CD14-positive monocyte (primary cell): ENCODE measurements around the gene PISD. TPM values are rescaled to one million over a fixed set of nuclear protein-coding genes. Genes with fewer than 3 reads are reported as not detected.
A peak's percentile ranks its signal among the peaks of the same experiment; 100 is the strongest.
"Not testable (repeated sequence)": the region's sequence is repeated elsewhere in the genome, so short reads cannot be mapped to it uniquely, and the experiment has no call there.

Experiments
- DNase-seq, 3 donors: peaks; one replicate each; pipeline ENCODE4 v3.0.0-alpha.2; 2011 to 2022
- H2AFZ ChIP-seq: 2 replicates; pipeline ENCODE4 v1.6.0; 2012; ENCODE audit warnings: mild to moderate bottlenecking, low read depth, low read length, inconsistent platforms; ENCODE audit not compliant: insufficient read depth, poor library complexity, severe bottlenecking
- H3K27ac ChIP-seq, 2 donors: 1 replicate in 1 of 2; 2 replicates in 1 of 2; pipeline ENCODE4 v1.5.1; 2012 to 2013; ENCODE audit warnings: low read length in 2 of 2, control low read depth in 1 of 2, inconsistent platforms in 1 of 2, low read depth in 1 of 2, mild to moderate bottlenecking in 1 of 2
- H3K27me3 ChIP-seq, 2 donors: one replicate each; pipeline versions ENCODE4 v1.6.0 to v1.6.1; 2011 to 2013; ENCODE audit warnings: low read length in 2 of 2; ENCODE audit not compliant: control insufficient read depth in 2 of 2, insufficient read depth in 2 of 2
- H3K36me3 ChIP-seq, 2 donors: replicated peaks in 1 of 2; 1 replicate in 1 of 2; 2 replicates in 1 of 2; pipeline versions ENCODE4 v1.5.1 to v1.6.1; 2012 to 2013; ENCODE audit warnings: low read length in 2 of 2, control low read depth in 1 of 2, inconsistent platforms in 1 of 2, mild to moderate bottlenecking in 1 of 2; ENCODE audit not compliant: insufficient read depth in 2 of 2, control insufficient read depth in 1 of 2
- H3K4me1 ChIP-seq, 2 donors: 1 replicate in 1 of 2; 2 replicates in 1 of 2; pipeline versions ENCODE4 v1.5.1 to v1.6.1; 2012 to 2013; ENCODE audit warnings: low read length in 2 of 2, control low read depth in 1 of 2, inconsistent platforms in 1 of 2, mild to moderate bottlenecking in 1 of 2, moderate library complexity in 1 of 2; ENCODE audit not compliant: insufficient read depth in 2 of 2, control insufficient read depth in 1 of 2
- H3K4me2 ChIP-seq: replicated peaks from 2 replicates; pipeline ENCODE3; 2012; ENCODE audit warnings: low read length, moderate library complexity, mild to moderate bottlenecking; ENCODE audit not compliant: poor library complexity, severe bottlenecking; ENCODE audit errors: extremely low read depth
- H3K4me3 ChIP-seq, 3 experiments: fragments of 200-600 bp in 1 of 3; sonication (generic) in 1 of 3; replicated peaks in 1 of 3; 1 replicate in 2 of 3; 2 replicates in 1 of 3; pipeline ENCODE4 v1.5.1; 2011 to 2013; ENCODE audit warnings: low read length in 3 of 3, mild to moderate bottlenecking in 3 of 3, control low read depth in 2 of 3, low read depth in 2 of 3, inconsistent platforms in 1 of 3, moderate library complexity in 1 of 3
- H3K79me2 ChIP-seq: 2 replicates; pipeline ENCODE4 v1.6.0; 2012; ENCODE audit warnings: mild to moderate bottlenecking, control low read depth, inconsistent platforms, low read length, moderate library complexity; ENCODE audit not compliant: insufficient read depth
- H3K9ac ChIP-seq: 2 replicates; pipeline ENCODE4 v1.6.0; 2017; ENCODE audit warnings: low read length, mild to moderate bottlenecking; ENCODE audit not compliant: insufficient read depth, poor library complexity, severe bottlenecking
- H3K9me3 ChIP-seq, 2 donors: replicated peaks in 1 of 2; 1 replicate in 1 of 2; 2 replicates in 1 of 2; pipeline versions ENCODE4 v1.5.1 to v1.6.1; 2012 to 2013; ENCODE audit warnings: low read length in 2 of 2, control low read depth in 1 of 2; ENCODE audit not compliant: control insufficient read depth in 1 of 2, insufficient read depth in 1 of 2
- H4K20me1 ChIP-seq: 2 replicates; pipeline ENCODE4 v1.6.0; 2012; ENCODE audit warnings: mild to moderate bottlenecking, low read length, control low read depth, moderate library complexity; ENCODE audit not compliant: insufficient read depth
- H3K27ac Mint-ChIP-seq, 7 donors: one replicate each; pipeline ENCODE4 v1.8.0; 2020; ENCODE audit warnings: mild to moderate bottlenecking in 7 of 7, mixed read lengths in 7 of 7, moderate library complexity in 6 of 7, inconsistent platforms in 2 of 7
- H3K27me3 Mint-ChIP-seq, 3 donors: one replicate each; pipeline ENCODE4 v1.8.0; 2021 to 2022; ENCODE audit warnings: low read depth in 3 of 3, mild to moderate bottlenecking in 3 of 3, mixed read lengths in 3 of 3, moderate library complexity in 3 of 3, inconsistent platforms in 1 of 3
- H3K36me3 Mint-ChIP-seq, 2 donors: one replicate each; pipeline ENCODE4 v1.8.0; 2020; ENCODE audit warnings: mixed read lengths in 2 of 2, inconsistent platforms in 1 of 2, mild to moderate bottlenecking in 1 of 2
- H3K4me1 Mint-ChIP-seq: one replicate; pipeline ENCODE4 v1.8.0; 2020; ENCODE audit warnings: mild to moderate bottlenecking, mixed read lengths
- H3K4me3 Mint-ChIP-seq, 2 donors: one replicate each; pipeline ENCODE4 v1.8.0; 2020; ENCODE audit warnings: mild to moderate bottlenecking in 2 of 2, mixed read lengths in 2 of 2, moderate library complexity in 1 of 2
- H3K9me3 Mint-ChIP-seq, 7 donors: one replicate each; pipeline ENCODE4 v1.8.0; 2020 to 2022; ENCODE audit warnings: mixed read lengths in 7 of 7, mild to moderate bottlenecking in 6 of 7, moderate library complexity in 6 of 7, inconsistent platforms in 2 of 7
- CTCF ChIP-seq: fragments of 200-600 bp; IDR thresholded peaks from one replicate; pipeline ENCODE4 v1.8.0; 2022; ENCODE audit warnings: antibody characterized with exemption, mild to moderate bottlenecking
- WGBS: methylation state at CpG from one replicate; pipeline ENCODE4 v1.1.5; 2013; ENCODE audit warnings: missing lambda C conversion rate; ENCODE audit not compliant: insufficient coverage; 5-methylcytosine and 5-hydroxymethylcytosine counted together
- intact Hi-C, 2 donors: fragments of 100-400 bp; cut with micrococcal nuclease; formaldehyde crosslinking; loops; one replicate each; pipeline versions ENCODE4 v1.15.0 to v1.15.1; 2023
- polyA plus RNA-seq, 3 donors: library from polyadenylated mRNA; depleted of rRNA in 1 of 3; unstranded in 2 of 3; stranded (reverse) in 1 of 3; fragments of 300-500 nt in 2 of 3; fragments of >200 nt in 1 of 3; fragmentation: Illumina TruSeq in 2 of 3; gene quantifications; 1 replicate in 2 of 3; 2 replicates in 1 of 3; pipeline ENCODE4 v1.2.3, GENCODE V29; 2012 to 2021

PISD gene
- polyA plus RNA-seq, 3 donors, result 38.1 to 112 (median 45.3) TPM

- H3K27ac Mint-ChIP-seq, result peak overlapping the region in 2 of 7 donors; percentile 28 to 80
Observed at GRCh38 chr22:31678748-31679147, 16.7 kb upstream of the PISD start.

GRCh38 chr22:31676700-31677099, 14.7 kb upstream of the PISD start:
- Histone ChIP-seq H3K4me2 (peak overlapping the region; percentile 85), H3K9me3 (peaks cover 0 to 6% of the 10 kb centered on the region in 2 donors), H4K20me1 (no peaks in the 10 kb centered on the region), H3K79me2 (no peaks in the 10 kb centered on the region), H3K27me3 (no peaks in the 10 kb centered on the region), H3K4me3 (peak overlapping the region; percentile 46 to 78 (median 74)), H3K9ac (peak overlapping the region; percentile 67), H3K4me1 (peaks cover 33 to 37% of the 10 kb centered on the region in 2 donors), H2AFZ (peak overlapping the region; percentile 90), H3K27ac (peak overlapping the region; percentile 46 to 89), H3K36me3 (no peaks in the 10 kb centered on the region)
- H3K4me1 Mint-ChIP-seq, result peaks cover 39% of the 10 kb centered on the region
- peak overlapping the region; percentile 79 to 94 for H3K4me3 Mint-ChIP-seq
- peaks cover 0 to 4% of the 10 kb centered on the region in 2 donors for H3K36me3 Mint-ChIP-seq
- no peak for TF ChIP-seq CTCF
- H3K27ac Mint-ChIP-seq, result peak overlapping the region; percentile 86 to 93 (median 92)
- DNase-seq, result peak; percentile 94 to 97 (median 96)
- peaks cover 3 to 10% (median 6%) of the 10 kb centered on the region in 7 donors for H3K9me3 Mint-ChIP-seq
- H3K27me3 Mint-ChIP-seq, result no peaks in the 10 kb centered on the region
- WGBS, result 5% methylated on average over 25 of the region's 25 CpGs
- intact Hi-C loops, result loop anchor here (2.0 to 5.0 kb wide), 2 partner anchors 14 to 76 kb away; partner anchors contain the start of genes DEPDC5 (in 2 of the 2), PRR14L (in 2 of the 2) and PISD (in 1 of the 2)

More at GRCh38 chr22:31678748-31679147, 16.7 kb upstream of the PISD start:
- intact Hi-C loops, result loop anchor here (5.0 kb wide), 1 partner anchor 74 kb away; the partner anchor contains the start of genes DEPDC5 (in 2 of the 2) and PRR14L (in 2 of the 2)
- H3K79me2 ChIP-seq, result no peaks in the 10 kb centered on the region
- no peaks in the 10 kb centered on the region for H4K20me1 ChIP-seq
- no peak overlapping the region for H3K9ac ChIP-seq
- Mint-ChIP-seq H3K4me3 (peak overlapping the region in 1 of 2 donors; percentile 50), H3K27me3 (no peaks in the 10 kb centered on the region), H3K36me3 (peaks cover 14 to 22% of the 10 kb centered on the region in 2 donors), H3K9me3 (peaks cover 0 to 3% (median 1%) of the 10 kb centered on the region in 7 donors), H3K4me1 (peaks cover 29% of the 10 kb centered on the region)
- no peak overlapping the region for H3K27ac ChIP-seq
- no peak overlapping the region for H3K4me3 ChIP-seq
- peaks cover 27 to 30% of the 10 kb centered on the region in 2 donors for H3K4me1 ChIP-seq
- H3K4me2 ChIP-seq, result no peak overlapping the region
- H3K36me3 ChIP-seq, result peaks cover 11 to 19% of the 10 kb centered on the region in 2 donors
- DNase-seq, result no peak
- WGBS, result 98% methylated on average over 7 of the region's 7 CpGs
- H3K27me3 ChIP-seq, result no peaks in the 10 kb centered on the region
- H2AFZ ChIP-seq, result no peak overlapping the region
- no peak for TF ChIP-seq CTCF
- no peaks in the 10 kb centered on the region for H3K9me3 ChIP-seq

- H3K36me3 ChIP-seq, H3K4me2 ChIP-seq, H4K20me1 ChIP-seq, H3K27me3 ChIP-seq, H2AFZ ChIP-seq, H3K9ac ChIP-seq, H3K4me3 ChIP-seq, H3K9me3 ChIP-seq, intact Hi-C loops, H3K36me3 Mint-ChIP-seq, H3K79me2 ChIP-seq, H3K27me3 Mint-ChIP-seq: not testable (repeated sequence)
- no CpG with 5 or more reads among the region's 5 CpGs for WGBS
- H3K4me3 Mint-ChIP-seq, result peak overlapping the region in 1 of 2 donors; percentile 55
- peaks cover 36 to 38% of the 10 kb centered on the region in 2 donors for H3K4me1 ChIP-seq
- H3K4me1 Mint-ChIP-seq, result peaks cover 39% of the 10 kb centered on the region
- peaks cover 3 to 10% (median 6%) of the 10 kb centered on the region in 7 donors for H3K9me3 Mint-ChIP-seq
- peak; percentile 65 to 78 (median 76) for DNase-seq
- peak overlapping the region; percentile 11 to 71 for H3K27ac ChIP-seq
- peak overlapping the region; percentile 77 to 92 (median 87) for H3K27ac Mint-ChIP-seq
Observed at GRCh38 chr22:31674219-31674618, 12.2 kb upstream of the PISD start.
